ENCODE measurements around the gene LPIN1.
"Not testable (repeated sequence)": the region's sequence is repeated elsewhere in the genome, so short reads cannot be mapped to it uniquely, and the experiment has no call there.

Gene LPIN1

GRCh38 chr2:11856095-11856494, 109.7 kb downstream of the LPIN1 start:
- no peak overlapping the region for H3K4me3 ChIP-seq (ENCODE audit: low read length)
- H3K27ac ChIP-seq (ENCODE audit: low read length), result no peak overlapping the region
- H3K27me3 ChIP-seq (ENCODE audit: insufficient read depth, low read length), result no peaks in the 10 kb centered on the region
- no peaks in the 10 kb centered on the region for H3K36me3 ChIP-seq (ENCODE audit: insufficient read depth, low read depth, low read length)
- H3K9me3 ChIP-seq (ENCODE audit: insufficient read depth, low read depth, low read length), result peaks cover 34% of the 10 kb centered on the region
- no peaks in the 10 kb centered on the region for H3K4me1 ChIP-seq (ENCODE audit: insufficient read depth, low read length)
- H3K9ac ChIP-seq (ENCODE audit: low read depth, low read length), result no peak overlapping the region

- Histone ChIP-seq H3K27me3 (ENCODE audit: insufficient read depth, low read length) (no peaks in the 10 kb centered on the region), H3K27ac (ENCODE audit: low read length) (no peak overlapping the region), H3K4me1 (ENCODE audit: insufficient read depth, low read length) (peaks cover 1% of the 10 kb centered on the region; the same call in 1 of the 2 replicates), H3K4me3 (ENCODE audit: low read length) (no peak overlapping the region), H3K36me3 (ENCODE audit: insufficient read depth, low read depth, low read length) (no peaks in the 10 kb centered on the region), H3K9ac (ENCODE audit: low read depth, low read length) (no peak overlapping the region), H3K9me3 (ENCODE audit: insufficient read depth, low read depth, low read length) (peaks cover 34% of the 10 kb centered on the region)
Observed at GRCh38 chr2:11858883-11859282, 112.5 kb downstream of the LPIN1 start.

- peaks cover 34% of the 10 kb centered on the region for H3K9me3 ChIP-seq (ENCODE audit: insufficient read depth, low read depth, low read length)
- H3K27me3 ChIP-seq (ENCODE audit: insufficient read depth, low read length); H3K36me3 ChIP-seq (ENCODE audit: insufficient read depth, low read depth, low read length); H3K27ac ChIP-seq (ENCODE audit: low read length); H3K4me3 ChIP-seq (ENCODE audit: low read length); H3K4me1 ChIP-seq (ENCODE audit: insufficient read depth, low read length); H3K9ac ChIP-seq (ENCODE audit: low read depth, low read length): not testable (repeated sequence)
Observed at GRCh38 chr2:11859975-11860374, 113.5 kb downstream of the LPIN1 start.

GRCh38 chr2:11861044-11861443, 114.6 kb downstream of the LPIN1 start:
- Histone ChIP-seq H3K4me1 (ENCODE audit: insufficient read depth, low read length) (peaks cover 5% of the 10 kb centered on the region; the same call in 1 of the 2 replicates), H3K27me3 (ENCODE audit: insufficient read depth, low read length) (no peaks in the 10 kb centered on the region), H3K9me3 (ENCODE audit: insufficient read depth, low read depth, low read length) (peaks cover 34% of the 10 kb centered on the region), H3K36me3 (ENCODE audit: insufficient read depth, low read depth, low read length) (no peaks in the 10 kb centered on the region), H3K4me3 (ENCODE audit: low read length) (no peak overlapping the region), H3K9ac (ENCODE audit: low read depth, low read length) (no peak overlapping the region), H3K27ac (ENCODE audit: low read length) (no peak overlapping the region)

- Histone ChIP-seq H3K4me1 (ENCODE audit: insufficient read depth, low read length) (peaks cover 5% of the 10 kb centered on the region; the same call in 1 of the 2 replicates), H3K4me3 (ENCODE audit: low read length) (no peak overlapping the region), H3K9me3 (ENCODE audit: insufficient read depth, low read depth, low read length) (peaks cover 33% of the 10 kb centered on the region), H3K27ac (ENCODE audit: low read length) (no peak overlapping the region), H3K9ac (ENCODE audit: low read depth, low read length) (no peak overlapping the region), H3K27me3 (ENCODE audit: insufficient read depth, low read length) (no peaks in the 10 kb centered on the region), H3K36me3 (ENCODE audit: insufficient read depth, low read depth, low read length) (no peaks in the 10 kb centered on the region)
Observed at GRCh38 chr2:11862049-11862448, 115.6 kb downstream of the LPIN1 start.

- H3K9ac ChIP-seq (ENCODE audit: low read depth, low read length), result no peak overlapping the region
- H3K9me3 ChIP-seq (ENCODE audit: insufficient read depth, low read depth, low read length), result peaks cover 24% of the 10 kb centered on the region
- no peak overlapping the region for H3K27ac ChIP-seq (ENCODE audit: low read length)
- H3K4me3 ChIP-seq (ENCODE audit: low read length), result no peak overlapping the region
- no peaks in the 10 kb centered on the region for H3K36me3 ChIP-seq (ENCODE audit: insufficient read depth, low read depth, low read length)
- H3K27me3 ChIP-seq (ENCODE audit: insufficient read depth, low read length), result no peaks in the 10 kb centered on the region
- H3K4me1 ChIP-seq (ENCODE audit: insufficient read depth, low read length), result peaks cover 5% of the 10 kb centered on the region; the same call in 1 of the 2 replicates
Observed at GRCh38 chr2:11863103-11863502, 116.7 kb downstream of the LPIN1 start.

GRCh38 chr2:11863513-11864328, 117.3 kb downstream of the LPIN1 start:
- Histone ChIP-seq H3K4me3 (ENCODE audit: low read length) (no peak overlapping the region), H3K36me3 (ENCODE audit: insufficient read depth, low read depth, low read length) (no peaks in the 10 kb centered on the region), H3K27ac (ENCODE audit: low read length) (no peak overlapping the region), H3K4me1 (ENCODE audit: insufficient read depth, low read length) (peaks cover 5% of the 10 kb centered on the region; the same call in 1 of the 2 replicates), H3K9ac (ENCODE audit: low read depth, low read length) (no peak overlapping the region; the same call in 1 of the 2 replicates), H3K9me3 (ENCODE audit: insufficient read depth, low read depth, low read length) (peaks cover 18% of the 10 kb centered on the region), H3K27me3 (ENCODE audit: insufficient read depth, low read length) (no peaks in the 10 kb centered on the region)

- Histone ChIP-seq H3K4me3 (ENCODE audit: low read length) (no peak overlapping the region), H3K27ac (ENCODE audit: low read length) (no peak overlapping the region), H3K4me1 (ENCODE audit: insufficient read depth, low read length) (peaks cover 5% of the 10 kb centered on the region; the same call in 1 of the 2 replicates), H3K9me3 (ENCODE audit: insufficient read depth, low read depth, low read length) (peaks cover 8% of the 10 kb centered on the region; the same call in 1 of the 2 replicates), H3K9ac (ENCODE audit: low read depth, low read length) (no peak overlapping the region), H3K36me3 (ENCODE audit: insufficient read depth, low read depth, low read length) (no peaks in the 10 kb centered on the region), H3K27me3 (ENCODE audit: insufficient read depth, low read length) (no peaks in the 10 kb centered on the region)
Observed at GRCh38 chr2:11864724-11865123, 118.3 kb downstream of the LPIN1 start.

GRCh38 chr2:11865378-11865777, 118.9 kb downstream of the LPIN1 start:
- H3K9ac ChIP-seq (ENCODE audit: low read depth, low read length), result no peak overlapping the region

GRCh38 chr2:11865805-11866204, 119.4 kb downstream of the LPIN1 start:
- H3K27me3 ChIP-seq (ENCODE audit: insufficient read depth, low read length), result no peaks in the 10 kb centered on the region
- H3K4me1 ChIP-seq (ENCODE audit: insufficient read depth, low read length), result peaks cover 5% of the 10 kb centered on the region; the same call in 1 of the 2 replicates
- H3K9ac ChIP-seq (ENCODE audit: low read depth, low read length), result no peak overlapping the region
- H3K9me3 ChIP-seq (ENCODE audit: insufficient read depth, low read depth, low read length), result 0 out of 2 replicates have a peak, but pooled peaks cover under 1% of the 10 kb centered on the region
- no peak overlapping the region for H3K27ac ChIP-seq (ENCODE audit: low read length)
- no peaks in the 10 kb centered on the region for H3K36me3 ChIP-seq (ENCODE audit: insufficient read depth, low read depth, low read length)
- no peak overlapping the region for H3K4me3 ChIP-seq (ENCODE audit: low read length)

More at GRCh38 chr2:11865378-11865777, 118.9 kb downstream of the LPIN1 start:
- Histone ChIP-seq H3K27ac (ENCODE audit: low read length) (no peak overlapping the region), H3K4me3 (ENCODE audit: low read length) (no peak overlapping the region), H3K36me3 (ENCODE audit: insufficient read depth, low read depth, low read length) (no peaks in the 10 kb centered on the region), H3K9me3 (ENCODE audit: insufficient read depth, low read depth, low read length) (0 out of 2 replicates have a peak, but pooled peaks cover 4% of the 10 kb centered on the region), H3K4me1 (ENCODE audit: insufficient read depth, low read length) (peaks cover 5% of the 10 kb centered on the region; the same call in 1 of the 2 replicates), H3K27me3 (ENCODE audit: insufficient read depth, low read length) (no peaks in the 10 kb centered on the region)

GRCh38 chr2:11866358-11867335, 120.2 kb downstream of the LPIN1 start:
- Histone ChIP-seq H3K27me3 (ENCODE audit: insufficient read depth, low read length) (no peaks in the 10 kb centered on the region), H3K9me3 (ENCODE audit: insufficient read depth, low read depth, low read length) (no peaks in the 10 kb centered on the region), H3K36me3 (ENCODE audit: insufficient read depth, low read depth, low read length) (no peaks in the 10 kb centered on the region), H3K4me1 (ENCODE audit: insufficient read depth, low read length) (peaks cover 5% of the 10 kb centered on the region; the same call in 1 of the 2 replicates), H3K9ac (ENCODE audit: low read depth, low read length) (no peak overlapping the region), H3K4me3 (ENCODE audit: low read length) (no peak overlapping the region), H3K27ac (ENCODE audit: low read length) (no peak overlapping the region)
